ENCODE data around the gene IL11.

DNA sequence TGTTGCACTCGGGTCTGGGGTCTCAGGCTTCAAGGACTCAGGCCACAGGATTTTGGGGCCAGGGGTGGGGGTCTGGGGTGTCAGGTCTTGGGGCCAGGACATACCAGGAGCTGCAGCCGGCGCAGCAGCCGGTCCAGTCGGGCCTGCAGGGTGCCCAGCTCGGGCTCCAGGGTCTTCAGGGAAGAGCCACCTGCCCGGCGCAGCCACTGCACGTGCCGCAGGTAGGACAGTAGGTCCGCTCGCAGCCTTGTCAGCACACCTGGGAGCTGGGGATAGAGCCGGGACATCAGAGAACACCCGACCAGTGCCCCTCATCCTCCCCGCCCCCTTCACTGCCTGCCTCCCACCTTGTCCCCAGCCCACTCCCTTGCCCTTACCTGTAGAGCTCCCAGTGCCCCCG is 2.2 kb downstream of the IL11 start:
- TF ChIP-seq, protein P1, sequence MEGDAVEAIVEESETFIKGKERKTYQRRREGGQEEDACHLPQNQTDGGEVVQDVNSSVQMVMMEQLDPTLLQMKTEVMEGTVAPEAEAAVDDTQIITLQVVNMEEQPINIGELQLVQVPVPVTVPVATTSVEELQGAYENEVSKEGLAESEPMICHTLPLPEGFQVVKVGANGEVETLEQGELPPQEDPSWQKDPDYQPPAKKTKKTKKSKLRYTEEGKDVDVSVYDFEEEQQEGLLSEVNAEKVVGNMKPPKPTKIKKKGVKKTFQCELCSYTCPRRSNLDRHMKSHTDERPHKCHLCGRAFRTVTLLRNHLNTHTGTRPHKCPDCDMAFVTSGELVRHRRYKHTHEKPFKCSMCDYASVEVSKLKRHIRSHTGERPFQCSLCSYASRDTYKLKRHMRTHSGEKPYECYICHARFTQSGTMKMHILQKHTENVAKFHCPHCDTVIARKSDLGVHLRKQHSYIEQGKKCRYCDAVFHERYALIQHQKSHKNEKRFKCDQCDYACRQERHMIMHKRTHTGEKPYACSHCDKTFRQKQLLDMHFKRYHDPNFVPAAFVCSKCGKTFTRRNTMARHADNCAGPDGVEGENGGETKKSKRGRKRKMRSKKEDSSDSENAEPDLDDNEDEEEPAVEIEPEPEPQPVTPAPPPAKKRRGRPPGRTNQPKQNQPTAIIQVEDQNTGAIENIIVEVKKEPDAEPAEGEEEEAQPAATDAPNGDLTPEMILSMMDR (IDR thresholded peaks at IDR 0.05) = no peak
- TF ChIP-seq POLR2A (IDR thresholded peaks at IDR 0.05) (no peak), EP300 (IDR thresholded peaks at IDR 0.05) (no peak)

Data from stomach (tissue), 4 donors.